GM18507 (cell line): ENCODE measurements around the gene PER2.

ENCODE experiments used
- DNase-seq: peaks from one replicate; pipeline ENCODE4 v3.0.0; 2011; ENCODE audit warnings: low read depth; ENCODE audit not compliant: insufficient read length; ENCODE audit errors: extremely low spot score
- FAIRE-seq: peaks from 2 replicates; lab custom pipeline; 2011; peaks lifted over from hg19 to GRCh38; lab: Jason Lieb, UNC

The PER2 gene

DNA sequence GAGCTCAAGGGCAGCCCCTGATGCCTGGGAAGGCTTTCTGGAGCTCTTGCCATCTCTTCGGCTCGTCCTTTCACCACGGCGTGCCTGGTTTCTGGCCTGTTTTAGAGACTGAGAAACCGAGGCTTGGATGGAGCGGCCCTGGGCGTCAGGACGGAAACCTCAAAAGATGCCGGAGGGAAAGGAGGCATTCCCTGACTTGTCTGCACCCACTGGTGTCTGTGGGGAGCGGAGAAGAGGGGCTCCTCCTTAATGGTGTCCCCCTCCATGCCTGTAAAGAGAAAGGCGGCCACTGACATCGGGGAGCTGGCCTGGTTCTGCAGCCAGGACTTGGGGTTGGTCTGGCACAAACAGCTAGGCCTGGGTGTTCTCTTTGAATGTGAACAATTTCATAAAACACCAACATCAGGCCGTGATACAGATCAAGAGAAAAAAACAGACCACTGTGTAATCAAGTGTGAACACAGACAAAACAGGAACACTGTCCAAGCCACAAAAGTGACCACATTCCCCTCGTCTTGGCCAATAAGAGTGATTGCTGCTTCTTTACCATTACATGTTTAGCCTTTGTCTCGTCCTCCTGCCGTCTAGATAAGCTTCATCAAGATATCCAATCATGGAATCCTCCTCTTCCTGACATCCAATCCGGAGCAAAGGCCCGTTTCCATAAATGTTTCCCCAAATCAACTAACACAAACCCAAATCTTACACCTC lies 84.3 kb downstream of the PER2 start:
- DNase-seq, result no peak
- no peak for FAIRE-seq

GRCh38 chr2:238203094-238203972 lies 85.1 kb downstream of the PER2 start, which contains the start of gene ILKAP:
TSS of gene ILKAP (minus strand) at chr2:238203695. CDS start at chr2:238203553, 142 bp downstream.
- peak; percentile 73 for FAIRE-seq
- peak; percentile 100 for DNase-seq

DNA sequence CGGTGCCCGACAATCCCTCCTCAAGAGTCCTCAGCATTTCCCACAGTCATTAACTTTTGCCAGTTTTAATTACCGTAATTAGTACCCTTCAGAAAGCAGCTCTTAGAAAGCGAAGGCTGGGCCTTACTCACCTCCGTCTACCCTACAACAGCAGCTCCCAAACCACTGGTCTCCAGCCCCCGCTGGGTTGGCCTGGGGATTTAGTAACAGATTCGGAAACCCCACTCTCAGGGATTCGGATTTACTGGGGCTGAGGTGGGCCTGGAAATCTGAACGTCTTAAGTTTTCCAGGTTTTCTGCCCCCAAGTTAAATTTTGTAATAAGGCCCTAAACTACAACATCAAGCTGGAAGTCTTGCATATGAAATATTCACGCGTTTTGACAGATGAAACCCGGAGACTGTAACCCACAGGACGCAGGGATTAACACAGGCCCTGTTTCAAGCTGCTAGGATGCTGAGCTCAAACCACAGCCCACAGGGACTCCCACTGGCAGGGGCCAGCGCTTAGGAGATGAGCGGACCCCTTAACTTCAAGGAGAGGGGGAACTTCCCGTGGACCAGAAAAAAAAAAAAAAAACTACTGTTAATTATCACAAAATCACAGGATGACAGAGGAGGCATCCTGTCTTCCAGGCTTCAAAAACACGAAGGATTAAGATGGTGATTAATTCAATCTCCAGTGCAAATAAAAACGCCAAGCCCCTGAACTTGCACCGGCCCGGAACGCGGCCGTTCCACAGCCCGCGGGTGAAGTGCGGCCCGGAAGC lies 85.9 kb downstream of the PER2 start:
- FAIRE-seq (no peak), DNase-seq (no peak)
